Psoas muscle (tissue), 8 donors: ENCODE data around the gene STEAP1B. TPM values are rescaled to one million over a fixed set of nuclear protein-coding genes. Genes with fewer than 3 reads are reported as not detected.

Source experiments
- ATAC-seq, 4 donors: fragments of 200-7000 bp; cut with Tn5 transposase; one replicate each; pipeline ENCODE4 v1.9.1; 2020; ENCODE audit warnings: moderate library complexity in 3 of 4, mild to moderate bottlenecking in 2 of 4
- DNase-seq, 2 donors: peaks; one replicate each; pipeline ENCODE4 v3.0.0-alpha.2; 2020
- H3K27ac ChIP-seq: fragments of 200-600 bp; one replicate; pipeline ENCODE4 v1.8.0; 2022
- H3K27me3 ChIP-seq, 3 donors: fragments of 200-600 bp in 1 of 3; one replicate each; pipeline versions ENCODE4 v1.6.1 to v1.8.0; 2013 to 2022; ENCODE audit warnings: low read length in 2 of 3, mild to moderate bottlenecking in 2 of 3, moderate library complexity in 1 of 3; ENCODE audit not compliant: insufficient read depth in 3 of 3
- H3K36me3 ChIP-seq, 2 donors: fragments of 200-600 bp in 1 of 2; one replicate each; pipeline versions ENCODE4 v1.6.1 to v1.8.0; 2013 to 2022; ENCODE audit warnings: low read depth in 1 of 2, mild to moderate bottlenecking in 1 of 2, moderate library complexity in 1 of 2; ENCODE audit not compliant: insufficient read depth in 1 of 2
- H3K4me1 ChIP-seq: fragments of 200-600 bp; one replicate; pipeline ENCODE4 v1.8.0; 2022
- H3K4me3 ChIP-seq: fragments of 200-600 bp; one replicate; pipeline ENCODE4 v1.8.0; 2022; ENCODE audit warnings: mild to moderate bottlenecking
- H3K9me3 ChIP-seq: fragments of 200-600 bp; one replicate; pipeline ENCODE4 v1.8.0; 2022
- WGBS, 3 donors: extraction: QIAGEN DNeasy Blood & Tissue Kit; methylation state at CpG; one replicate each; pipeline versions ENCODE4 v1.1.6 to v1.1.7; 2013; 5-methylcytosine and 5-hydroxymethylcytosine counted together
- intact Hi-C, 2 donors: fragments of 100-400 bp; cut with DNase I; formaldehyde crosslinking; loops; one replicate each; pipeline versions ENCODE4 v1.11.0 to v1.14.2; 2022
- polyA plus RNA-seq, 3 donors: library from polyadenylated mRNA; stranded (reverse); fragments of 200-250 nt; gene quantifications; one replicate each; pipeline ENCODE4 v1.2.3, GENCODE V29; 2013
- total RNA-seq, 4 donors: library from RNA; stranded (reverse); fragmentation: NEBNext Ultra II Directional in 2 of 4; extraction: Animal tissue kit (Norgen Biotek cat#: 25700) in 2 of 4; gene quantifications; one replicate each; pipeline versions ENCODE4 v1.2.1 to v1.2.4, GENCODE V29; 2021 to 2023
- TF ChIP-seq, protein P1 (sequence below): fragments of 200-600 bp; IDR thresholded peaks from one replicate; pipeline ENCODE4 v1.8.0; 2022; ENCODE audit warnings: antibody characterized with exemption
- donor health status: healthy with polysubstance abuse.
- donor health status: DM: no; HTN: no; CAD: no; lungs with moderate emphysema.
- donor health status: Bipolar disorder and iron deficiency.
- donor health status: healthy.
- donor health status: DM: yes; HTN: yes; CAD: no.
- donor health status: DM: no; HTN: no; CAD: no.
- donor health status: DM: no; HTN: no; CAD: no.
- donor health status: DM: yes; HTN: yes; CAD: no.

Gene STEAP1B
- total and polyA plus RNA-seq, 7 donors = 0.24 to 1.6 (median 0.91) TPM

DNA sequence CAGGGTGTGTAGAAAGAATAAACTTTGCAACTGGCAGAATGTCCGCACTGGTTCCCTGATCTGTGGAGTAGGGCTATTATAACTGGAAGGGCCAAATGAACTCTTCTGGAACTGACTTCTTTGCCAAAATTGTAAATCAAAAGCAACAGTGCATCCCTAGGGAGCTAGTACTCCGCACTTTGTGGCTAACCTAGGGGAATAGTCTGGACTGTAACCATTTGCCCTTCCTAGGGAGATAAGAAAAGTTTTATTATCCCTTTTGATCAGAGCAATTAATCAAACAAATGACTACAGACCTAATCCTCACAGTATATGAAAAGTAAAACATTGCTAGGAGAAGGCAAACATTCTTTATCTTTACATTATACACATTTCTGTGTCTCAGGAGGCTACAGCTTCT is 45.5 kb upstream of the STEAP1B start:
- peaks cover 0 to 21% (median 9%) of the 10 kb centered on the region in 3 donors for H3K27me3 ChIP-seq
- intact Hi-C loops = no loop called here
- H3K9me3 ChIP-seq = no peaks in the 10 kb centered on the region
- TF ChIP-seq, protein P1, sequence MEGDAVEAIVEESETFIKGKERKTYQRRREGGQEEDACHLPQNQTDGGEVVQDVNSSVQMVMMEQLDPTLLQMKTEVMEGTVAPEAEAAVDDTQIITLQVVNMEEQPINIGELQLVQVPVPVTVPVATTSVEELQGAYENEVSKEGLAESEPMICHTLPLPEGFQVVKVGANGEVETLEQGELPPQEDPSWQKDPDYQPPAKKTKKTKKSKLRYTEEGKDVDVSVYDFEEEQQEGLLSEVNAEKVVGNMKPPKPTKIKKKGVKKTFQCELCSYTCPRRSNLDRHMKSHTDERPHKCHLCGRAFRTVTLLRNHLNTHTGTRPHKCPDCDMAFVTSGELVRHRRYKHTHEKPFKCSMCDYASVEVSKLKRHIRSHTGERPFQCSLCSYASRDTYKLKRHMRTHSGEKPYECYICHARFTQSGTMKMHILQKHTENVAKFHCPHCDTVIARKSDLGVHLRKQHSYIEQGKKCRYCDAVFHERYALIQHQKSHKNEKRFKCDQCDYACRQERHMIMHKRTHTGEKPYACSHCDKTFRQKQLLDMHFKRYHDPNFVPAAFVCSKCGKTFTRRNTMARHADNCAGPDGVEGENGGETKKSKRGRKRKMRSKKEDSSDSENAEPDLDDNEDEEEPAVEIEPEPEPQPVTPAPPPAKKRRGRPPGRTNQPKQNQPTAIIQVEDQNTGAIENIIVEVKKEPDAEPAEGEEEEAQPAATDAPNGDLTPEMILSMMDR = no peak
- no peaks in the 10 kb centered on the region for H3K4me1 ChIP-seq
- no peak overlapping the region for H3K27ac ChIP-seq
- WGBS, 3 donors = 37 to 62% (median 50%) methylated on average over 2 of the region's 2 CpGs
- ATAC-seq = no peak
- no peak overlapping the region for H3K4me3 ChIP-seq
- no peak for DNase-seq
- H3K36me3 ChIP-seq = no peaks in the 10 kb centered on the region

DNA sequence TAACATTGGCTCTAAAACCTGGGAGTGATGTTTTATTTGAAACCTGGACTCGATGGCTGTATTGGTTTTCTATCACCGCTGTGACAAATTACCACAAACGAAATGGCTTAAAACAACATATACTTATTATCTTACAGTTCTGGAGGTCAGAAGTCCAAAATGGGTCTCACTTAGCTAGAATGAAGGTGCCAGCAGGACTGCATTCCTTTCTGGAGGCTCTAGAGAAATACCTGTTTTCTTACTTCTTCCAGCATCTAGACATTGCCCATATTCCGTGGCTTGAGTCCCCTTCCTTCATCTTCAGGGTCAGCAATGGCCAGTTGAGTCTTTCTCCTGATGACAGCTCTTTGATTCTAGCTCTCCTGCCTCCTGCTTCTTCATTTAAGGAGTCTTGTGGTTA is 44.3 kb upstream of the STEAP1B start:
- peaks cover 0 to 8% (median 2%) of the 10 kb centered on the region in 3 donors for H3K27me3 ChIP-seq
- no peak overlapping the region for H3K4me3 ChIP-seq
- no peak overlapping the region for H3K27ac ChIP-seq
- no peaks in the 10 kb centered on the region for H3K36me3 ChIP-seq
- intact Hi-C loops = no loop called here
- no peaks in the 10 kb centered on the region for H3K9me3 ChIP-seq
- no peak for ATAC-seq
- TF ChIP-seq, protein P1 = no peak
- 77 to 97% (median 93%) methylated on average over 4 of the region's 4 CpGs for WGBS, 3 donors
- no peak for DNase-seq
- H3K4me1 ChIP-seq = no peaks in the 10 kb centered on the region

DNA sequence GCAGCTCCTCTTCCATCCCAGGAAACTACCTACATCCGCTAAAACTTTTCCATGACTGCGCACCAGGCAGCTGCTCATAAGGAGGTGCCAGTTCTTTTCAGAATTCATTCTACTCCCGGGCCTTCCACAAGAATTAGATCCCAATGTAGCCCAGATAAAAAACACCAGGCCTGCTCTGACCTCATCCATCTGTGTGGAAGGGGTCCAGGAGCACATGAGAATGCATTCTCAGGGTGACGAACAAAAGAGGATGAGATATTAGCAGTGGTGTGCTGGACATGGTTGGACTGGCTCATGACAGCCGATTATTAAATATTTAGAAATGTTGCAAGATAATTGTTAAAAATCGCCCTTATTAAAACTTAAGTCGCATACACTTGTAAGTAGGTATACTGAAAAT is 43.2 kb upstream of the STEAP1B start:
- no peaks in the 10 kb centered on the region for H3K9me3 ChIP-seq

DNA sequence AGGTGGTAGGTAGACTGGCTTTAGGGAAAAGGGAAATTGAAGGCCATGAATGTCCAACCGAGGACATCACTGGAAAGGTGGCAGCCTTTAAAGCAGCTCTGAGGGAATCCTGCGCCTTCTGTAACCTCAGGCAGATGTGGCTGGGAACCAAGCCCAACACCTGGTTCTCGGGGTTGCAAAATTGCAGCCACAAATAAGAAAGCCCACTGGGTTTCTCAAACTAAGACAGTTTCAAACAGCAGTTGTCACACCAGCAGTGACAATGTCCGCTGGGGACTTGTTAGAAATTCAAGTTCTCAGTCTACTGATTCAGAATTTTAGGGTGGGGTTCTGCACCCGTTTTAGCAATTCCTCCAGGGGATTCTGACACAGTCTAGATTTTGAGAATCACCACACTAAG is 42.7 kb upstream of the STEAP1B start:
- no peak for ATAC-seq
- H3K4me3 ChIP-seq = no peak overlapping the region
- TF ChIP-seq, protein P1 = no peak
- no peak overlapping the region for H3K27ac ChIP-seq
- intact Hi-C loops = no loop called here
- DNase-seq = no peak
- H3K9me3 ChIP-seq = no peaks in the 10 kb centered on the region
- no peaks in the 10 kb centered on the region for H3K36me3 ChIP-seq
- 76 to 82% (median 79%) methylated on average over 5 of the region's 5 CpGs for WGBS, 3 donors
- peaks cover 0 to 2% (median 0%) of the 10 kb centered on the region in 3 donors for H3K27me3 ChIP-seq
- no peaks in the 10 kb centered on the region for H3K4me1 ChIP-seq

More for the DNA sequence above, 43.2 kb upstream of the STEAP1B start:
- Histone ChIP-seq H3K27ac (no peak overlapping the region), H3K27me3 (peaks cover 0 to 2% (median 0%) of the 10 kb centered on the region in 3 donors), H3K4me1 (no peaks in the 10 kb centered on the region), H3K36me3 (no peaks in the 10 kb centered on the region), H3K4me3 (no peak overlapping the region)
- ATAC-seq (no peak), DNase-seq (no peak)
- TF ChIP-seq, protein P1 = no peak
- WGBS, 3 donors = 79% methylated on average over 7 of the region's 7 CpGs
- intact Hi-C loops = no loop called here

DNA sequence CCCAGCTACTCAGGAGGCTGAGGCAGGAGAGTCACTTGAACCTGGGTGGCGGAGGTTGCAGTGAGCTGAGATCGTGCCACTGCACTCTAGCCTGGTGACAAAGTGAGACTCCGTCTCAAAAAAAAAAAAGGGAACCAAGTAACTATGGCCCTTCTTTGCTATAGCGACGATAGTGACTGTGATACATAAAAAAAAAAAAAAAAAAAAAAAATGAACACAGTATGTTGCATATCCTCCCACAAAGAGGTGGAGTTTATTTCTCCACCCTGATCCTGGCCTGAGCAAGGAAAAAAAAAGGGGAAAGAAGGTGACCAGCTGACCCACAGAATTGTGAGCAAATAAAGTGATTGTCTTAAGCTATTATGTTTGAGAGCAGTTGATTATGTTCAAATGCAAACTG is 42.3 kb upstream of the STEAP1B start:
- no peak overlapping the region for H3K27ac ChIP-seq
- H3K9me3 ChIP-seq = no peaks in the 10 kb centered on the region
- peaks cover 0 to 2% (median 0%) of the 10 kb centered on the region in 3 donors for H3K27me3 ChIP-seq
- ATAC-seq (no peak), DNase-seq (no peak)
- H3K4me3 ChIP-seq = no peak overlapping the region
- 90 to 96% (median 92%) methylated on average over 5 of the region's 5 CpGs for WGBS, 3 donors
- TF ChIP-seq, protein P1 = no peak
- no peaks in the 10 kb centered on the region for H3K4me1 ChIP-seq
- intact Hi-C loops = no loop called here
- H3K36me3 ChIP-seq = no peaks in the 10 kb centered on the region
